Stimulated activated CD4-positive, alpha-beta T cell treated with anti-CD3 and anti-CD28 coated beads, Interleukin-4, amount 100 ng/mL, for 4 hours (primary cell): ENCODE data around the gene KIT.

Experiments
- DNase-seq, 2 experiments: peaks; one replicate each; pipeline ENCODE4 v3.0.0-alpha.2; 2020

Gene KIT

DNA sequence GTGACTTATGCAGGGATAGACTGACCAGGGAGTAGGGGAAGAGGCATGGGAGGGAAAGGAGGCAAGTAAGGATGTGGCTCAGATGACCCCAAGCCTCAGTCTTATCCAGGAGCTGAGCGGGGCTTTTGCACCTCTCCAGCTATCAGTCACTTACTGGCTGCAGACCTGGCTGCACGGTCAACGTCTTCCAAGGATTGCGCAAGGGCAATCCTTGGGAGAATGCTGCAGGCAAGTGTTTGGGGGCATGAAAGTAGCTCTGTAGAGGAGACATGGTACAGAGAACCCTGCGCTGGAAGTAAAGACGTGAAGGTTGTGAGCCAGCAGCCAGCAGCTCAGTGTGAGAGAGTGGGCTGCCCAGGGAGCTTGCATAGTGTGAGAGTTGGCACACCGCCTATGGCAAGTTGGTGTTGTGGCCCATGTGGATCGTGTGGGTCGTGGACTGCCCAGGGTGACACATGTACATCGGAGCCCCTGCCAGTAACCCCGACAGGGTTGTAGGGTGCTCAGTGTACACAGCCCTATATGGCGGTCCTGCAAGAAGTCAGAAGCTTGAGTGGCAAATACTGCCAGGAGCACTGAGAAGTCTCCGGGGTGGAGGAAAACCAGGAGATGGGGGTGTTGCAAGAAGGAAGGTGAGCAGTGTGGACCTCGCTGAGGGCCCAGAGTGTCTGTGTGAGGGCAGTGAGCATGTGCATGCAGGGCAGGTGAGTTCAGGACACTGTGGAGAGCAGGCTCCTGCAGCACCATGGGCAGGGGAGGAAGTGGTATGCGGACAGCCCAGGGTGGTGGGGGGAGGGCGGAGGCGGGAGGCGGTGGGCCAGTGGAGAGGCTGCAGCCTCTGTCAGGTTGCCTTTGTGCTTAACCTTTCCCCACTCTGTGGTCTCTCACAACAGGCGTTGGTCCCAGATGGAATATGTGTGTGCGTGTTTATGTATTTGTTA, 50.9 kb downstream of the KIT start:
- no peak for DNase-seq

DNA sequence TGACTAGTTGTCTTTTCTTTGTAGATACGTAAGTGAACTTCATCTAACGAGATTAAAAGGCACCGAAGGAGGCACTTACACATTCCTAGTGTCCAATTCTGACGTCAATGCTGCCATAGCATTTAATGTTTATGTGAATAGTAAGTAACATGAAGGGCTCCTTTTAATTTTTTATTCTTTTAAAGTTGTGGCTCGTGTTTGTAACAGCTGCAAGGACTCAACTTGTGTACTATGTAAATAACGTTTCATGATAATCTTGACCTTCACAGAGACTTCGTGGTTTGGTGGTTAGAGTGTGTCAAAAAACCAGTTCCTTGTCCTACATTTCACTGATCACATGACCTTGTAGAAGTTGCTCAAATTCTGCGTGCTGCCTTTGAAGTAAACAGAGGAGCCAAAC, 51.6 kb downstream of the KIT start:
- no peak for DNase-seq

DNA sequence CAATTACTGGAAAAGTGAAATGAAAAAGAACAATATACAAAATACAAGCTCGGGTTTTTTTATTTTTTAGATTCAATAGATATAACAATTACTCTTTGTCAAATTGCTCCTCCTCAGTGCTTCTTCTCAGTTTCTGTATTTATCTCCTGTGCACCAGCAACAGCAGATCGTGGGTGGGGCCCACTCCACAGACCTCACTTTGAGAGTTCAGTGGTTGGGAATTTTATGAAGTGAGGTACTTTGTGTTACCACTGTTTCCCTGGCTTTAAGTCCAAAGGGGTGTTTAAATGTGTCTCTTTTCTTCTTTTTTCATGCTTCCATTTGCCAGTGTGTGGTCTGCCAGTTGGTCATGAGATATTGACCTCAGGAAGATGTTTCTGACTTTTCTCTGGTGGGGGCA, 54.4 kb downstream of the KIT start:
- DNase-seq: no peak

DNA sequence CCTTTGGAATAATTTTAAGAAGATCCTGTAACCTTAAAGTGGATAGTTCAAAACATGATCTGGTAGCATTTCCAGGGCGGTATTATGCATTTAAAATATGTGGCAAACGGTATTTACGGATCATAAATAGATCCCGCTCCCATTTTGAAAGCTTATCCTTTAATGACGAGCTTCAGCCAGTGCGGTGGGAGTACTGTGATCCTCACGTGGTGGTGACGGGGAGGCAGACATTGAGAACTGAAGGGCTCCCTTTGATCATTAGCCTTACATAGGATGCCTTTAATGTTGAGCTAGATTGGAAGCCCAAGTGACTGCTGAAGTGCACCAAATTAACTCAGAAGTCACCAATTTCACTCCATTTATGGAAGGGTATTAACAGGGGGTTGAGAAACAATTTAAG, 56.9 kb downstream of the KIT start:
- DNase-seq: no peak

DNA sequence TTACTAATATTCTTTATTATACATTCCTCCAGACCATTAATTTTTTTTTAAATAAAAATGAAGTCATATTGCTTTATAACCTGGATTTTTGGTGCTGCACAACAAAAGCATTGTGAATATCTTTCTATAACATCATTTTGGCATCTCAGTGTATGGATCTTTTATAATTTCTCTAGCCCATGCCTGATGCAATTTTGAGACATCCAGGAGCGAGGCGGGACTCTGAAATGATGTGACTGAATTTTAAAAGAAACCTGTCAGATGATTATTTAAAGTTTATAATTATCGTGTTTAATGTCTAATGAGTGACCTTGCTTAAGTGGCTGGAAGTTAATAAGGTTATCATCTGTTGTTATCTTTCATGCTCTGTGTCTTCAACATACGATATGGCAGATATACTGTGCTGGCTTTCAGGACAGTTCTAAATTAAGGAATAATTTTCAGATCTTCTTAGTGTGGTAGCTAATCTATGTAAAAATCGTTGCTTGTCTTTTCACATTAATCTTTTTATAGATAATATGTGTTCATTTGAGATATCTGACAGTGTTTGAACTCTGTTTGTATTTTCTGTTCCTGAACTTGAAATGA, 58.8 kb downstream of the KIT start:
- DNase-seq: no peak

DNA sequence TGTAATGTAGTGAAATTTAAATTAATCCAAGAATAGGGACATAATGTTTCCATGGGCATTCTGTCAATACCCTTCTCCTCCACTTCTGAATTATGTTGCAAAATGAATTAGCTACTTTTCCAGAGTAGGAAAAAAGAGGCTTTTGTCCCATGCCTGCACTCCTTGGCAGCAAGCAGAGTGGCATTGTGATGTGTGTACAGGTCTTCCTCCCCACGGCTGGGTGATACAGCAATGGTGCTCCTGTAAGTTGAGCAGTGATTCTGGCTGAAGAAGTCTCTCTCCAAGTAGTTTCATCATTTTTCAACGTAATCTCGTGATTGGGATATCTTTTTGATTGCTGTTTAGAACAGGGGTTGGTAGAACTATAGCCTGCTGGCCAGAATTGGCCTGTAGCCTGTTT, 59.9 kb downstream of the KIT start:
- DNase-seq: no peak

DNA sequence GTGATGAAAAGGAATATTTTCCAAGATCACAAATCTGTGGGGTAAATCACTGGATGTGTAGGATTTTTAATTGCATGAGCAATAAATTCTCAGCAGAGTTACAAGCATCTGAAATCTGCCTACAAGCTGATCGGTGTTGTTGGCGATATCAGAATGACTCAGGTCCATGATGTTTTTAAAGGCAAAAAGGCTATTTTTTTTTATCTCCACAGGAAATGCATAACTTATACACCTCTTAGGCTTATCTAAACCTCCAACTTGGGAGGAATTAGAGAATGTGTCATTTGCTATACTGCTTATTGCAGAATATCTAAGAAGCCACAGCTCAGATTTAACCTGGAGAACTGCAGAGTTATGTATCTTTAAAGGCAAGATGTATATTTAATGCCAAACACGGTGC, 61.6 kb downstream of the KIT start:
- no peak for DNase-seq

DNA sequence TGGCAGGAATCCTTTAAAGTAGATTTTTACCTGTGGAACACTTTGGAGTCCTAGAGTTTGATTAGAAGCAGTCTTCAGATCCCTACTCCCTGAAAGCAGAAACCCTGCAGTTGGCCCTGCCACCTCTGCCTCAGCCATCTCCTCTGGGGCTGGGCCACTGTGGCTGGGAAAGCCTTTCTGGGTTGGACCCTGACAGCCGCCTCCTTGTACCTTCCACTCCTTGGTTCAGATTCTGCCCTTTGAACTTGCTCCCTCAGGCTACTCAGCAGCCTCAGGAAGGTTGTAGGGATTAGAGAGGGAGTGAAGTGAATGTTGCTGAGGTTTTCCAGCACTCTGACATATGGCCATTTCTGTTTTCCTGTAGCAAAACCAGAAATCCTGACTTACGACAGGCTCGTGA, 65.5 kb downstream of the KIT start:
- DNase-seq: no peak

DNA sequence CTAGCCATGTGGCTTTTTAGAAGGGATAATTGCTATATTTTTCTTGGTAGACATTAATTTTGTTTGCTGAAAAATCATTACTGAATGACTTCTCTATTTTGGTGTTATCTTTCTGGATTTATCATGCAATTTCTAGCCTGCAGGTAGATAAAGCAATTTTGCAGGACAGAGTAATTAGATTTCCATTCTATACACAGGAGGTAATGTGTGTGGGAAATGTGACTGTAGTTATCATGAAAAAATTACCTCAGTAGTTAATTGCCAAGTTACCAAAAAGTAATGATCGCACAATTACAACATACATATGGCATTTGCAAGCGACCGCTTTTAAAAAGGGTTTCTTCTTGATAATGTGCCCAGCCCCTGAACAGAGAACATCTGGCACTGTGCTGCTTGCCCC, 66.1 kb downstream of the KIT start:
- DNase-seq: no peak

DNA sequence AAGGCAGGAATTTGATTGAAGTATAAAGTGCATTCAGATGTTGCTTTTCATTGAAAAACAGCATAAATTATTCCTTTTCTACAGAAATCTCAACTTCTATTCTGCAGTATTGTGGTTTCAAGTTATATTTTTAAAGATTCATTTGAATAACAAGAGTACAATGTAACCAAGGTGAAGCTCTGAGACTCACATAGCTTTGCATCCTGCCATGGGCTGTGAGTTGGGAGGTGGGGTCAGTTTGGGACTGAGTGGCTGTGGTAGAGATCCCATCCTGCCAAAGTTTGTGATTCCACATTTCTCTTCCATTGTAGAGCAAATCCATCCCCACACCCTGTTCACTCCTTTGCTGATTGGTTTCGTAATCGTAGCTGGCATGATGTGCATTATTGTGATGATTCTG, 69.2 kb downstream of the KIT start:
- DNase-seq: no peak

DNA sequence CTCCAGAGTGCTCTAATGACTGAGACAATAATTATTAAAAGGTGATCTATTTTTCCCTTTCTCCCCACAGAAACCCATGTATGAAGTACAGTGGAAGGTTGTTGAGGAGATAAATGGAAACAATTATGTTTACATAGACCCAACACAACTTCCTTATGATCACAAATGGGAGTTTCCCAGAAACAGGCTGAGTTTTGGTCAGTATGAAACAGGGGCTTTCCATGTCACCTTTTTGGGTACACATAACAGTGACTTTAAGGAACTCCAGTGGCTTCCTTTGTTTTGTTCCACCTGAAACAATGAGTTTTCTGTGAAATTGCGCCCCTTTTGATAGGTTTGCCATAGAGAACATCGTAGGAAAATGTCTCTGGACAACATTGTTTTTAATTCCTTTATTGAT, 69.6 kb downstream of the KIT start:
- no peak for DNase-seq

DNA sequence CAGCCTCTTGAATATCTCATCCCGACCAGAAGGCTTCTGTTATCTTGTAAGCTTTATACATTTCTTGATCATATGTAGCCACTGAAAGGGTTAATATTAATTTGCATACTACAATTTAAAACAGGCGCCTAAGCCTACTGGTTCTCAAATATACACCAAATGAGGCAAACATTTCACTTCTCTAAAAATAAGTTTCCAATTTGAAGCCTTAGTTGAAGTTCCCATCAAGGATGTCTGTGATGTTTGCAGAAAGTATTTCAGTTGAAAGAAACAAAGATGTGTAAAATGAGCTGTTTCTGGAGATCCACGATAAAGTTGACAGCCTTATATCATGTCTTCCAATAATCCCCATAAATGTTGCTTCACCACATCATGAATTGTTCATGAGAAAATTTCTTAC, 70.6 kb downstream of the KIT start:
- DNase-seq: no peak

DNA sequence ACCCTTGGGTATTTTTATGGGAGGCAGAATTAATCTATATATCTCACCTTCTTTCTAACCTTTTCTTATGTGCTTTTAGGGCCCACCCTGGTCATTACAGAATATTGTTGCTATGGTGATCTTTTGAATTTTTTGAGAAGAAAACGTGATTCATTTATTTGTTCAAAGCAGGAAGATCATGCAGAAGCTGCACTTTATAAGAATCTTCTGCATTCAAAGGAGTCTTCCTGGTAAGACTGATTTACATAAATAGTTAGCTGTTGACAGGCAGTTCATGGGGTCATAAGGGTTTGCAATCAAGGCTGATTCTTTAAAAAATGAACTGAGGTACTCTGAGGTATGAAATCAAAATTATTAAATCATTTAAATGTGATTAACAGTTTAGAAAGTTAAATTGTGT, 71.5 kb downstream of the KIT start:
- no peak for DNase-seq

DNA sequence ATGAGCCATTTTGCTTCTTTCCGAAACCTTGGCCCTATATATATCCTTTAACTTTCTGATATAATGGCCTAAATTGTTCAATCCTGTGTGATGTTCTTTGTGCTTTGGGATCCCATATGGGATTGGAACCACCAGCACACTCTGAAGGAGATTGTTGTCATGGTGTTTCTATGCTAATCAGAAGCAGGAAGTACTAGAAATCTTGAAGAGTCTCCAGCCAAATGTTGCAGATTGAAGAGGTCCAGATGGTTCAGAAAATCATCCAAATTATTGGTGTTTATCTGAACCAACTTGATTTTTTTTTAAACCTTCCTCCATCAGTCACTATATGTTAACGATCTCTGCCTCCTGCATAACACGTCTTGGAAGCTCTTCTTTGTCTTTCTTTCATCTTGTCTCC, 72.8 kb downstream of the KIT start:
- DNase-seq: no peak

DNA sequence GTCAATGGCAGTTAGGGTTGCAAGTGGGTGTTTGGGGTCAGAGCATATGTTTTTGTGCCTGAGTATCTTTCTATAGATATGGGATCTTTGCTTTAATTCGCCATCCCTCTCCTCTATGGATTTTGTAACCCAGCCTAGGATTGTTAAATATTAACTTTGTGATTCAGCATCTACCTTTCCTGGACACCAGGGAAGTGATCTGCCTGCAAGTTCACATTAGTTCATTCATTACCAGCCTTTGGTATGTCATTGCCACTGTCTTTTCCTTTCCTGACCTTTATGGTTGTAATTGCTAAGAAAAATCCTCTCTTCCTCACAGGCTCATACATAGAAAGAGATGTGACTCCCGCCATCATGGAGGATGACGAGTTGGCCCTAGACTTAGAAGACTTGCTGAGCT, 73.8 kb downstream of the KIT start:
- no peak for DNase-seq

DNA sequence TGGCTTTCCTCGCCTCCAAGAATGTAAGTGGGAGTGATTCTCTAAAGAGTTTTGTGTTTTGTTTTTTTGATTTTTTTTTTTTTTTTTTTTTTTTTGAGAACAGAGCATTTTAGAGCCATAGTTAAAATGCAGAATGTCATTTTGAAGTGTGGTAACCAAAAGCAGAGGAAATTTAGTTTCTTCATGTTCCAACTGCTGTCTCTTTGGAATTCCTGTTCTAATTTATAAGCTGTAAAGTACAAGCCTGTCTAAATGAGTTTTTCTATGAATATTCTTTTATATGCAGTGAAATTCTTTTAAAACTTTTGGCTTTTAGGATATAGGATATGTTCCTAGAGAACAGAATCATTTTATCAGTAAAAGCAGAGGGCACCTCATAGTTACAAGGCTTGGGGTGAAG, 74.2 kb downstream of the KIT start:
- DNase-seq: no peak

DNA sequence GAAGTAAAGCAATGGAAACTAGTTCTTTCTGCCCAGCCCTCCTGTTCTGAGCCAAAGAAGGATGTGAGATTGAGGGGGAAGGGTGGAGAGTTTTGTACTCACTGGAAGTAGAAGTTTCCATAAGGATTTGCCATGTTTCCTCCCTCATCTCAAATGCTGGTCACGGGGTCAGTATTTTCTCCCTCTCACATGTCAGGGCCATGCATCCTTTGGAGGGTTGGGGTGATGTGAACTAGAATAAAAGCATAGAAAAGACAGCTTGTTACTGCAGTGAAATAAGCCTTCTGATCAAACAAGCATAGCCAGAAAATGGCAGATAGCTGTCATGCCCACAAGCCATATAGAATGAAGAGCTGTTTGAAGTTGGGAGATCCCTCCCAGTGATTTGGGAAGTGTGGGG, 79.7 kb downstream of the KIT start:
- no peak for DNase-seq

DNA sequence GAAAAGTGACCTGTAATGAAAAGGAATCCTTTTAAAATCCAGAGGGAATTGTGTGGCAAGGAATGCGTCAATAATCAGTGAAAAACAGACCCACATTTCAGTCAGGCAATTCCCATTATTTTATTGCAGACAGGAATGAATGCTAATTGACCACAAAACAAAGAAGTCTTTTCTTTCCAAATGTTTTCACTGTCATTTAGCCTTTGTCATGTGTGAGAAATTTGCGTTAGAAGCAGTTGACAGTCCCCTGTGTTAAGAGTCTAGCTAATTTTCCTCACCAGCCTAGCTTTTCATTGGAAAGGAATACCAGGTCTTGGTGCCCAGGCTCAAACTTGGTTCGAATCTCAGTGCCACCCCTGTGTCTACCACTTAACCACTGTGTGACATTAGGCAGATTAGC, 83.4 kb downstream of the KIT start:
- DNase-seq: no peak

DNA sequence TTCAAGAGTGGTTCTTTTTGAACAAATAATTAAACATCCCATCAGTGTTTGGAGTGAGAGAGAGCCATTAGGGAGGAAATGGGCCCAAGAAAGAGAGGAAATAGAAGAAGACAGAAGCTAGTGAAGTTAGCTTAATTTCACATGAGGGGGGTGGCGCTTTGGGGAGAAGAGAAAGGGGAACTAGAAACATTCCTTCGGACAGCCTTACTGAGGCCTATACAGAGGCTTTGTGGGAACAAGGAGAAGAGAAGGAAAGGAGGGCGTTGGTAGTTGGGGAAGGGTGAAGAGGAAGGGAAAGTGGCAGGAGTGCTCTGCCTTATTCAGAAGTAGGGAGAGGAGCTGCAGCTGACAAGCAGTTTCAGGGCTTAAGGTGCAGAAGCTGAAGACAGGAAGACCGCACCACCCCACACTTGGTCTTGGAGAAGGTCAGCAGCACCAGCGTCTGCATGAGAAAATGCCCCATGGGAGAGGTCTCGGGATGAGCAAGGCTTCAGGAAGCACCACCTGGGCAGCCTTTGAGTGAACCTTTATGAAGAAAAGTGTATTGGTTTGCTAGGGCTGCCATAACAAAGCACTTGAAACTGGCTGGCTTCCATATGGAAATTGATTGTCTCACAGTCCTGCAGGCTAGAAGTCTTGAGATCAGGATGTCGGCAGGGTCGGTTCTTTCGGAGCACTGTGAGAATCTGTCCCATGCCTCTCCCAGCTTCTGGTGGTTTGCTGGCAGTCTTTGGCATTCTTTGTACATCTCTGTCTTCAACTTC, 85.1 kb downstream of the KIT start:
- DNase-seq: no peak

DNA sequence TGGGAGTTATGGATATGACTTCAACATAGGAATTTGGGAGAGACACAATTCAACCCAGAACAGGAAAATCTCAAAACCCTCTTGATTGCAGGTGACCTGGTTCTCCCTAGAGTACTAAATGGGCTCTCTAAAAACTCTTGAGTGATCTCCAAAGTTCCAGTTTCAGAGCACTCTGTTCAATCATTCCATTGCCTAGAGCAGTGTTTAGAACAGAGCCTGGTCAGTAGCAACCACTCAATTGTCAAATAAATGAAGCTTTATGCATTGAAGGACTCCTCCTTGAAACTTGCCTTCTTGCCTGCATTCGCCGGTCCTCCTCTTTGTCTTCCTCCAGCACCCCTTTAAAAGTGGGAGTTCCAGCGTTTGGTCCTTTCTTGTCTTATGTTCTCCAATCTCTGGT, 85.8 kb downstream of the KIT start:
- DNase-seq: no peak

DNA sequence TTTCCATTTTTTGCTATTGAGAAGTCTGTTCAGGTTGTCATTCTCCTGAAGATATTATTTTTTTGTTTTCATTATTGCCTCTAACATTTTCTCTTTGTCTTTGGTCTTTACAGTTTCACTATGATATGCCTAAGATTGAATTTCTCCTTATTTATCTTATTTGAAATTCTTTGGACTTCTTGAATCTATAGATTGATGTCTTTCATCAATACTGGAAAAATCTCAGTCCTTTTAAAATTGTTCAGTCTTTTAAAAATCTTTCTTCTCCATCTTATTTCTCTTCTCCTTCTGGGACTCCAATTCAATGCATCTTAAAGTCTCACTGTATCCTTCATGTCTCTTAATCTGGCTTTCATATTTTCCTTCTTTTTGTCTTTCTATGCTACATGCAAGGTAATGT, 86.7 kb downstream of the KIT start:
- DNase-seq: no peak

DNA sequence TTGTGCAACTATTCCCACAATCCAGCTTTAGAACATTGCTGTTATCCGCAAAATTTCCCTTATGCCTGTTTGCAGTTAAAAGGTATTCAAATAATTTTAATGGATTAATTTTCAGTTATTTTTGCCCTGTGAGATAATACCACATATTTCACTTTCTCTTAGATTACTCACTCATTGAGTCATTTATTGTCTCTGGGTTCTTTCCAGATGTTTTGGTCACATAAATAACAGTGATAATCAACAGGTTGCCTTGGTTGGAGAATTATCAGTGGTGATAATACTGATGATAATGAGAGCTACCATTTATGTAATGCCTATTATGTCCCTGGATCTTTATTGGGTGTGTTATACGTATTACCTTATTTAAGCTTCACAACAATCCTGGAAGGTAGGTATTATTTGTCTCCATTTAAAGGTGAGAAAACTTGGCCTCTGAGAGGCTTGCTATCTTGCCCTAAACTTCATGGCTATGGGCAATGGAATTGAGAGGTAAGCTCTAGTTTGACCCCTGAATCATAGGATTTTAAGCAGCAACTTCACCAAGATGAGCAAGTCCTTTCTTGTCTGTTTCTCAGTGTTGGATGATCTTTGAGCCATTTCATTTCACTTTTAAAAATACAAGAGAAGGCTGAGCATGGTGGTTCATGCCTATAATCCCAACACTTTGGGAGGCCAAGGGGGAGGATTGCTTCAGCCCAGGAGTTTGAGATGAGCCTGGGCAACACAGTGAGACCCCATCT, 87.4 kb downstream of the KIT start:
- DNase-seq: no peak

DNA sequence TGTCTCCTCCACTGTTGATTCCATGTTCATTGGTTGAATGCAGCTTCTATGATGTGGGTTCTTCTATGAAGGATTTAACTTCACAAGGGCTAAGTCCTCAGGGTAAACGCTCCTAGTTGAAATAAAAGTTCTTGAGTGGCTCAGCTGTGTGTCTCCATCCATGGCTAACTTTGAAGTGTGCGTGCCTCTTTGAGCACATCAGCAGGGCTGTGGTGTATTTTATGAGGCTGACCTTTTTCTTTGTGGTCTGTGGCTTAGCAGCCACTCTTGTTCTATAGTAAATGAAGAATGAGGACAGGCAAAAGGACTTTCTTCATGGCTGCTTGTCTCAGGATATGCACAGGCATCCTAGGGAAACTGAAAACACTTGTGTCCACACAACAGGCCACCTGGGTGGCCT, 88.5 kb downstream of the KIT start:
- DNase-seq: no peak
